ENCODE measurements around the gene NAA11.

NAA11 gene

DNA sequence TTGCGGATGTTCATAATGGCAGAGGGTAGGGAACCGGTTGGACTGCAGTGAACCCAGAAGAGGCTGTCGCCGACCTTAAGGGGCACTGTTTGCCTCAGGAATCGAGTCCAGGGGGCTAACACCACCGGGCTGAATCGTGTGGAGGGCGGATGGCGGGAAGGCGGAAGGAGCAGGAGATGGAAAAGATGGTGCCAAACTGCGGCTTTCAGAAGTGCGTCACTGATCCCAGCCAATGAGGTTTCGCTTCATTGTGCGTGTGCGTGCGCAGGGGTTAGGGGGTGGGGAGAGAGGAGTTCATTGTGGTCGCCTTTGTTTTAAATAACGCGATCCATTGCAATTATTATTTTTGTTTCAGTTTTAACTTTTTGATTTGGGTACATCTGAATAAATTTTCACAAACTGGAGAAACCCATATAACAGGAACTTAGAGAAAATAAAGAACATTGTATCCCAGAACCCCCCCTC is at the start of gene NAA11:
NAA11 (minus strand) TSS at position 198 of the 465 bp plus-strand sequence; CDS start at position 14, 184 bp downstream.
- POLR2A ChIA-PET: no interaction called here
- no peak for DNase-seq (ENCODE audit: extremely low spot score)
- TF ChIP-seq, protein P1, sequence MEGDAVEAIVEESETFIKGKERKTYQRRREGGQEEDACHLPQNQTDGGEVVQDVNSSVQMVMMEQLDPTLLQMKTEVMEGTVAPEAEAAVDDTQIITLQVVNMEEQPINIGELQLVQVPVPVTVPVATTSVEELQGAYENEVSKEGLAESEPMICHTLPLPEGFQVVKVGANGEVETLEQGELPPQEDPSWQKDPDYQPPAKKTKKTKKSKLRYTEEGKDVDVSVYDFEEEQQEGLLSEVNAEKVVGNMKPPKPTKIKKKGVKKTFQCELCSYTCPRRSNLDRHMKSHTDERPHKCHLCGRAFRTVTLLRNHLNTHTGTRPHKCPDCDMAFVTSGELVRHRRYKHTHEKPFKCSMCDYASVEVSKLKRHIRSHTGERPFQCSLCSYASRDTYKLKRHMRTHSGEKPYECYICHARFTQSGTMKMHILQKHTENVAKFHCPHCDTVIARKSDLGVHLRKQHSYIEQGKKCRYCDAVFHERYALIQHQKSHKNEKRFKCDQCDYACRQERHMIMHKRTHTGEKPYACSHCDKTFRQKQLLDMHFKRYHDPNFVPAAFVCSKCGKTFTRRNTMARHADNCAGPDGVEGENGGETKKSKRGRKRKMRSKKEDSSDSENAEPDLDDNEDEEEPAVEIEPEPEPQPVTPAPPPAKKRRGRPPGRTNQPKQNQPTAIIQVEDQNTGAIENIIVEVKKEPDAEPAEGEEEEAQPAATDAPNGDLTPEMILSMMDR (IDR thresholded peaks at IDR 0.05; ENCODE audit: control extremely low read depth, extremely low read depth, low read depth, missing control alignments): no peak
- CTCF ChIA-PET: no interaction called here

DNA sequence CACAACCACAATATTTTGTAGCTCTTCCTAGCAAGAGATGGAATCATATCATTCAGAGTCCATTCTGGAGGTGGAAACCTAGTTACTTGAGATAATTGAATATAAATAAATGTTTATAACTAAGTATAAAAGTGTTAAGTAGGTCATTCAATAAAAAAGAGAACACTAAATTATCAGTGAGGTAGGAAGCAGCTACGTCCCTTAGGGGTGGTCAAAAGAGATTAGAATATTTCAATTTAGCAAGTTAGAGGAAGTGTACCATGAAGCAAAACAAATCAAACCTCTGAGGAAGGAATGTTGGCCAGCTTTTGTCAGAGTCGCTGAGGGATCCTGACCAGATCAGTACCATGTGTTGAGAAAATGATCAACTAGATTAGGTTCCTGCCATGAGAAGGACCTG is 44.2 kb upstream of the NAA11 start:
- TF ChIP-seq, protein P1 (IDR thresholded peaks at IDR 0.05; ENCODE audit: control extremely low read depth, extremely low read depth, low read depth, missing control alignments): no peak
- ChIA-PET CTCF (interaction anchor here (0.9 kb wide), 1 partner anchor 10 kb away, joined by 3 read pairs; no protein-coding TSS in a partner anchor), POLR2A (no interaction called here)
- DNase-seq (ENCODE audit: extremely low spot score): no peak

DNA sequence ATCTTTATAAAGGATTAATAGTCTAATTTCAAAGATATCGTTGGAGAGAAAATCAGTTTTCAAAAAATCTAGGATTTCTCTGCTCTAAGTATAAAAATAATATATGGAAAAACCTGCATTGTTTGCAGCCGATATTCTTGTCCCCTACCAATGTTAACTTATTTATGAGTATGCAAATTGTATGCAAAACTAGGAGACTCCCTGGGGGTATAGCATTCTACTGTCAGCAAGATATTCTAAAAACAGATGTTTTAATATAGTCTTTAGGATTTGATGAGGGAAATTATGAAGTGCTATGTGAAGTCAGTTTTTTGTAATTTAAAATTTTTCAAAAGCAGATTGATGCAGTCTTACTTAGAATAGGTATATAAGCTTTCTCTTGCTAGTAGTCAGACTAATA is 41.2 kb upstream of the NAA11 start:
- no peak for DNase-seq (ENCODE audit: extremely low spot score)
- ChIA-PET CTCF (no interaction called here), POLR2A (no interaction called here)
- TF ChIP-seq, protein P1 (IDR thresholded peaks at IDR 0.05; ENCODE audit: control extremely low read depth, extremely low read depth, low read depth, missing control alignments): no peak

DNA sequence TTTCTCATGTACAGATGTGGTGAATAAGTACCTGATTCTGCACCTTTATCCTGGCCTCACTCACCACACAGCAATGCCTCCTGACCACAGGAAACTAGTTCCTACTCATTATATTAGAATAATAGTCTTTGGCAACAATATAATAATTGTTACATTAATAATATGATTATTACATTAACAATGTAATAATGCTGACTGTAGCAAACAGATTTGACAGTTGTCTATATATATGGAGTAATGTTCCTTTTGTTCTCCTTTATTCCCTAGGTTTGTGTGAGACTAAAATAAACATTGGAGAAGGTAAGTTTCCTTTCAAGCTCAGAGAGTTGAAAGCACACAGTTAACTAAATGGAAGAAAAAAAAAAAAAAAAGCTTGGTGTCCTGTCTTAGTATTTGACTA is 40.6 kb upstream of the NAA11 start:
- DNase-seq (ENCODE audit: extremely low spot score): no peak
- TF ChIP-seq, protein P1 (IDR thresholded peaks at IDR 0.05; ENCODE audit: control extremely low read depth, extremely low read depth, low read depth, missing control alignments): no peak
- CTCF ChIA-PET: no interaction called here
- POLR2A ChIA-PET: no interaction called here

DNA sequence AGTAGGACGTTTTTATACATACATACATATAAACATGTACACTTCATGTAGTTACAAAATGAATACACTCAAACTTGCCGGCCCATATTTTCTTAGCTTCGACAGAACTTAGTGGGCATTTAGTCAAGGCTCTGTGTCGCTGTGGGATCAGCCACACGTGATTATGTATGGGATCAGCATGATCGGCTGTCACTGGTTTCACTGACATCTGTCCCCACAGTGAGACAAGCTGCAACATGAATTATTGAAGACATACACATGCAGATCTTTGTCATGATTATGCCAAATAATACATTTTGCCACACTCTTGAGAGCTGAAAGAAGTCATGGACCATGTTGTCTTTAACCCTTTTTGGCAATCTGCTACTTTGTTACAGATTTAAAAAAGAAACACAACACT is 38.2 kb upstream of the NAA11 start:
- TF ChIP-seq, protein P1 (IDR thresholded peaks at IDR 0.05; ENCODE audit: control extremely low read depth, extremely low read depth, low read depth, missing control alignments): no peak
- no peak for DNase-seq (ENCODE audit: extremely low spot score)
- ChIA-PET POLR2A (no interaction called here), CTCF (interaction anchor here (1.5 kb wide), 1 partner anchor 17 kb away, joined by 3 read pairs; no protein-coding TSS in a partner anchor)

DNA sequence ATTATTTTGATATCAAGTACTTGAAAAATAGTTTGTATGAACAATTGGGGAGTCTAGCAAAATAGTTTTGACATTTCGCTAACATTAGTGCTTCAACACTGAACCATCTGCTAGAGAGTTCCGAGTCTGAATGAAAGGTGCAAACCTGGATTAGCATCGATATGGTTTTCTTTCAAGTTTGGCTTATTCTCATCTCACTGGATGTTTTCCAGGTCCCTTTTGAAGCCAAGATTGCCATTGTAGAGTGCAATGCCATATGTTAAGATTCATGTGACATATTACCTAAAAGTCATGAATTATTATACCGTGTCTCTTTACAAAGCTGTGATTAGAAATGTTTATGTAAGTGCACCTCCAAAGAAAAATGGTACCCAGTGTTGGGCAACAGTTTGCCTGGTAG is 36.8 kb upstream of the NAA11 start:
- ChIA-PET CTCF (interaction anchor here (0.9 kb wide), 1 partner anchor 18 kb away, joined by 3 read pairs; no protein-coding TSS in a partner anchor), POLR2A (no interaction called here)
- TF ChIP-seq, protein P1 (IDR thresholded peaks at IDR 0.05; ENCODE audit: control extremely low read depth, extremely low read depth, low read depth, missing control alignments): no peak
- no peak for DNase-seq (ENCODE audit: extremely low spot score)
